GM19328 (cell line): ENCODE measurements around the gene SPAG8.

Source experiments
- ATAC-seq: cut with Tn5 transposase; IDR thresholded peaks from one replicate; pipeline ENCODE4 v1.9.1; 2021; ENCODE audit warnings: mild to moderate bottlenecking, moderate library complexity; ENCODE audit not compliant: unreplicated experiment

SPAG8 gene

DNA sequence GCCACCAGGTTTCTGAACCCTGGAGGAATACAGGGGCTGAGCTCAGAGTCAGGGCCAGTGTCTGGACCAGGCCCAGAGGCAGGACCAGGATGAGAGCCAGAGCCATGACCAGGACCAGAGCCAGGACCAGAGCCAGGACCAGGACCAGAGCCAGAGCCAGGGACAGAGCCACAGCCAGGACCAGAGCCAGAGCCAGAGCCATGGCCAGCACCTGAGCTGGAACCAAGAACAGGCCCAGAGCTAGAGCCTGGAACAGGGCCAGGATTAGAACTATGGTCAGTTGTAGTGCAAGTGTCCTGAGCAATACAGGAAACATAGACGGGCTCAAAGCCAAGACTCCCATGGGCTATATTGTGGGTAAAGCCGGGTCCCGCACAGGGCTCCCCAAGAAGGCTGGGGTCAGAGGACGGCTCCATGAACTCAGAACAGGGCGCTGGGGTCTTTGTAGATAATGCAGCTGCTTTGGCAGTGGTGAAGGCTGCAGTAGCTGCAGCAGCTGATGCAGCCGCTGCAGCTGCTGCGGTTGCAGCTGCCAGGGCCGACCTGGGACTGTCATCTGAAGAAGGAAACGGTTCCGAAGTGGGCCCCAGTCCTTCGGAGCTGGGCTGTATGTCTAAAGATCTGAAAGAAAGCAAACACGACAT is 559 bp downstream of the SPAG8 start:
- no peak for ATAC-seq

DNA sequence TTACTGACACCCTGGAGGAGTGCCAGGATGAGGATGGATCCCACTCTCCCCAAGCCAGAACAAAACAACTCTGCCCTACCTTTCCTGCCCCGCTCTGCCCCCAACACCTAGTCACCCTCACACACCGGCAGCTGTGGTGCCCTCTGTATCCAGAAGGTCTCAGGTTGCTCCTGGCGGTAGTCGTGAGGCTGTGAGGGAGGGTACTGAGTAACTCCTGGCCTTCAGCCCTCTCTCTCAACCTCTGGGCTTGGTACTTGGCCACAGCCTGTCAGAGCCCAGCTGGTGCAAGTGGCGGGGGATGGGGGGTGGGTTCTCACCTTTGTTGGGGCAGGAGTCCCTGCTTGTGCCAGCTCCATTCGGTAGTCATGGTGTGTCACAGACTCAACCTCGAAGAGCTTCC is 1.9 kb downstream of the SPAG8 start:
- no peak for ATAC-seq

DNA sequence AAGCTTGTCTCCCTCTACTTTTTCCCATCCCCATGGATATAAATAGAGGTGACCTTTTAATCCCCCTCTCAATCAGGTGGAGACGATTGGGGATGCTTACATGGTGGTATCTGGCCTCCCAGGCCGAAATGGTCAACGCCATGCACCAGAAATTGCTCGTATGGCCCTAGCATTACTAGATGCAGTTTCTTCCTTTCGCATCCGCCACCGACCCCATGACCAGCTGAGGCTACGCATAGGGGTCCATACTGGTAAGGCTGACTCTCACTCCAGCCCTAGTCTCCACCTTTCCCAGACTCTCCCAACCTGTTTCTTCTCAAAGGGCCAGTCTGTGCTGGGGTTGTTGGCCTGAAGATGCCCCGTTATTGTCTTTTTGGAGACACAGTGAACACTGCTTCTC is 3.6 kb downstream of the SPAG8 start:
- ATAC-seq: no peak

DNA sequence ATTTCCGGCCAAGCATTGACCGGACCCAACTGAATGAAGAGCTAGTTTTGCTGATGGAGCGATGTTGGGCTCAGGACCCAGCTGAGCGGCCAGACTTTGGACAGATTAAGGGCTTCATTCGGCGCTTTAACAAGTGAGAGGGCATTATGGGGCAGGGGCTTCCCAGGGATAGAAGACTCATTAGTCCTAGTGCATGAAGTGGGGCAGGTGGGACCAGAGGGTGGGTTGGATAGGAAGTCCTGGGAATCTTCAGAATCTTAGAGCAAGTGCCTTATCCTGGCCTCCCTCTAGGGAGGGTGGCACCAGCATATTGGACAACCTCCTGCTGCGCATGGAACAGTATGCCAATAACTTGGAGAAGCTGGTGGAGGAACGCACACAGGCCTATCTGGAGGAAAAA is 6.0 kb downstream of the SPAG8 start:
- ATAC-seq: no peak

DNA sequence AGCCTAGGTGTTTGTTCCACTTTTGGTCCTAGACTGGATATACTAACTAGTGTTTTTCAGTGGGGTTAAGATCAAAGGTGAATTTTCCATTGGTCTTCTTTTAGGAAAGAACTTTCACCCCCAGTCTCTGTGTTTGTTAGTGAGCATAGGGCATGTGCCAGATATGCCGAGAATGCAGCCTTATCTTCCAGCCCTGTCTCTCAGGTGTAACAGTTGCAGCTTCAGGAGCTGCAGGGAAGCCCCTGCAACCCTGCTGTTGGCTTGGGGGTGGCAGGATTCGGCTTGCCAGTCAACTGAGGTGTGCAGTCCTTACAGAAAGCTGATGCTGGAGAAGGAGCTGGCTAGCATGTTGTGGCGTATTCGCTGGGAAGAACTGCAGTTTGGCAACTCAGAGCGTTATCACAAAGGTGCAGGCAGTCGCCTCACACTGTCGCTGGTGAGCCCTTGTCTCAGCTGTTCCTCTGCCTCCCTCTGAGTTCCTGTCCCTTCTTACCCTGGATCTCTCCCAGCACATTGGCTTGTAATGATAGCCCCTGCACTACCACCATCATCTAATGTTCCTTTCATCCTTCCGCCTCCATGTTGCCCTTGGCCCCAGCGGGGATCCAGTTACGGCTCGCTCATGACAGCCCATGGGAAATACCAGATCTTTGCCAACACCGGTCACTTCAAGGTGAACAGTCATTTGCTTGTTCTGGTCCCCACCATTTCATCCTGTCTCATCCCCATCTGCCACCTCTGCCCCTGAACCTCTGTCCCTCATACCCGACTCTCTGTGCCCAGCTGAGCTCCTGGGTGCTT is 10.5 kb downstream of the SPAG8 start:
- no peak for ATAC-seq

DNA sequence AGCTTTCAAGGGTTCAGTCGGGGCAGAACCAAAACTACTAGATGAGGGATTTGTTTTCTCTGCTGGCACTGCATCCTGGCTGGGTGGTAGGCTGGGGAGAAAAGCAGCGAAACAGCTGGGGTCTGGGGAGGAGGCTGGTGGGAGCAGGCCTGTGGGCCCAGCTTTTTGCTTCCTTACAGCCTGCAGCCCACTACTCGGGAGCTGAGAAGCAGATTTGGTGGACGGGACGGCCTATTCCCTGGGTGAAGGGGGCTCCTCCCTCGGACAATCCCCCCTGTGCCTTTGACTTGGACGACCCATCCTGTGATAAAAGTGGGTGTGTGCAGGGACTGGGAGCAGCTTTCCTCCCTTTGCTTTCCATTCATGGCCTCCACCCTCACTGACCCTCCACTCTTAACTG is 11.5 kb downstream of the SPAG8 start:
- no peak for ATAC-seq

DNA sequence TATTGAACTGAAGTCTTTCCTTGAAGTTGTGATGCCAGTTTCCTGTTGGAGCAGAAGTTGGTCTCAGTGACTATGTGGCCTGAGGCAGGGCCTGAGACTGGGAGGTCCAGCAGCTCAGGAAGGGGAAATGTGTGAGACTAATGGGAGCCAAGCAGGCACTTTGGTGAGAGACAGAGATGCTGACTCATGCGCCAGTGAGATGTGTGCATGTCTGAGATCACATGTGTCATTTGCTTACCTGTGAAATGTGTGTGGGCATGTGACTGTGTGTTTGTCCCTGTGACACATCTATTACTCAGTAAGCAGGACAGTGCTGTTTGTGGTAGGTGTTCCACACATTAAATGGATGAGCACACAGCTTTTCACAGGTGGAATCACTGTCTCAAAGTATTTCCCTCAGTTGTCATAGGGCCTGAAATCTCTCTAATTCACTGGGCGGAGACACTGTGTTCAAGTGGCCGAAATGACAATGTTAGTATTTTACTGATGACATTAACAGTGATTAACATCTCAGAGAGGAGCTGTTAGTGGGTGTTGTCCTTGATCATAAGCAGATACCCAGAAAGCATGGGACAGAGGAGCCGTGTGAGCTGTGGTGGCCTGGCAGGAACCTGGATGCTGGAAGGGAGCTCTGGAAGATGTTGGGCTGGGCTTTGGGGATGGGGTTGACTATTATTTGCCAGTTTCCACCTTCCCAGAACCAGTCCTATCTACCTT is 13.2 kb downstream of the SPAG8 start:
- no peak for ATAC-seq

DNA sequence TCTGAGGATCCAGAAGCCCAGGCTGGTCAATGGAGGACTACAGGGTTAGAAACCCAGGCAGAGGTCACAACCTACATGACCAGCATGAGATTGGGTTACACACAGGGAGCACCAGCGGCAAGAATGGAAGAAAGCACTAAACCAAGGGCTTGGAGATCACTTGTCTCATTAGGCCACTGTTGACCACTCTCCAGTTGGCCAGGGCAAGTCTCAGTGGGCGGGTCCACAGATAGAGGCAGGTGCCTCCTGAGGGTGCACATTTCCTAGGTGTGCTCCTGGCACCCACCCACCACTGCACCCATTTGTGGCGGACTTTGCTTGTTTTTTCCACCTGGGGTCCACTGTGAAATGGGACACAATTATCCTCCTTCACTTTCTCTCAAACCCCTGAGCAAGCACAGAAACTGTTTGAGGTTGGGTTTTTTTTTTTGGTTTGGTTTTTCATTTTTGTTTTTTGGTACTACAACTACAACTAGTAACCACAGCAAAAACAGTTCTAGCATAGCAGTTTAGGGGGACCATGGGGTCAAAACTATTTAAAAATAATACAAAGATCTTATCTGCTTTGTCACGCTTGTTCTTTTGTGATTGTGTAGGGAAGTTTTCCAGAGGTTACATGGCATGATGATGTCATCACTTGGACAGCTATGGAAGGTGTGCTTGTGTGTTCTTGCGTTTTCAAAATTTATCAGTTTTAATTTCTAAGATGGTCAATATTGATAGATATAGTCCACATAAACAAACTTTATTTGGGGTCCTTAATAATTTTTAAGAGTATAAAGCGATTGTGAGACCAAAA is 14.6 kb downstream of the SPAG8 start:
- no peak for ATAC-seq

DNA sequence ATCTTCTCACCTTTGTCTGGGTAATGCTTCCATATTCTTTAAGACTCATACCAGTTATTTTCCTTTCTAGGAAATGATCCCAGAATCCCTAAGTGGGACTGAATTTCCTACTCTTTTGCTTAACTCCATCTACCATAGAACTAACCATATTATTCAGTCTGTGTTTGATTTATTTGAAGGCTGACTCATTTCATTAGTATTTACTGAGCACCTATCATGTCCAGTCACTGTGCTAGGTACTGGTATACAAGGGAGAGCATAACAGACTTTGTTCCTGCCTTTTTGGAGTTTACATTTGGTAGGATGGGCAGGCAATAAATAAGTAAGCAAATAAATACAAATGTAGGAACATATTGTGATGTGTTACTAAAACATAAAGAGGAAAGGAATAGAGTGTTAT is 16.4 kb downstream of the SPAG8 start:
- ATAC-seq: no peak

DNA sequence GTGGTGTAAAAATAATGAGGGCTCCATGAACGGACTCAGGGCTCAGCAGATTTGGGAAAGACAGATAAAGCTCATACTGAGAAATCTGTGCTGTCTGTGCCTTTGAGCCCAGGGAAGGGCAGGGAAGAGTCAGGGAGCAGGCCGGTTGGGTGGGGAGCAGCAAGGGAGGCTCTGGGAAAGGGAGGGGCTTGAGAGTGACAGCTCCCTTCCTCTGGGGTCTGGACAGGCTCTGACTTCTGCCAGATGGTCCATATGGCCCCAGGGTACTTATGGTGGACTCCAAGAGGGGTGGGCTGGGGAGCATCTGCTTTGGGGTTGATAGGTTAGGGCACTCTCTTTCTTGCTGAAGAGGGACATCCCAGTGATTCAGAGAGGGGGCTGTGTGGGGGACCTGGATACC is 18.6 kb downstream of the SPAG8 start:
- no peak for ATAC-seq

DNA sequence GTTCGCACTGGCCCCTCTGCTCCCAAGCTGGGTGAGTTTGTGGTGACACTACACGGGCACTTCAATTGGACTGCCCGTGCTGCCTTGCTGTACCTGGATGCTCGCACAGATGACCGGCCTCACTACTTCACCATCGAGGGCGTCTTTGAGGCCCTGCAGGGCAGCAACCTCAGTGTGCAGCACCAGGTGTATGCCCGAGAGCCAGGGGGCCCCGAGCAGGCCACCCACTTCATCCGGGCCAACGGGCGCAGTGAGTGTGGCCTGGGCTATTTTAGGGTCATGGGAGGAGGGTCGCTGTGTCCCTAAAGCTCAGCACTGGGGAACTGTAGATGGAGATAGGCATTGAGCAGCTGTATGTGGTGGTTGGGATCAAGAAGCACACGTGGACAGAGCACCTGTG is 19.2 kb downstream of the SPAG8 start:
- ATAC-seq: no peak

DNA sequence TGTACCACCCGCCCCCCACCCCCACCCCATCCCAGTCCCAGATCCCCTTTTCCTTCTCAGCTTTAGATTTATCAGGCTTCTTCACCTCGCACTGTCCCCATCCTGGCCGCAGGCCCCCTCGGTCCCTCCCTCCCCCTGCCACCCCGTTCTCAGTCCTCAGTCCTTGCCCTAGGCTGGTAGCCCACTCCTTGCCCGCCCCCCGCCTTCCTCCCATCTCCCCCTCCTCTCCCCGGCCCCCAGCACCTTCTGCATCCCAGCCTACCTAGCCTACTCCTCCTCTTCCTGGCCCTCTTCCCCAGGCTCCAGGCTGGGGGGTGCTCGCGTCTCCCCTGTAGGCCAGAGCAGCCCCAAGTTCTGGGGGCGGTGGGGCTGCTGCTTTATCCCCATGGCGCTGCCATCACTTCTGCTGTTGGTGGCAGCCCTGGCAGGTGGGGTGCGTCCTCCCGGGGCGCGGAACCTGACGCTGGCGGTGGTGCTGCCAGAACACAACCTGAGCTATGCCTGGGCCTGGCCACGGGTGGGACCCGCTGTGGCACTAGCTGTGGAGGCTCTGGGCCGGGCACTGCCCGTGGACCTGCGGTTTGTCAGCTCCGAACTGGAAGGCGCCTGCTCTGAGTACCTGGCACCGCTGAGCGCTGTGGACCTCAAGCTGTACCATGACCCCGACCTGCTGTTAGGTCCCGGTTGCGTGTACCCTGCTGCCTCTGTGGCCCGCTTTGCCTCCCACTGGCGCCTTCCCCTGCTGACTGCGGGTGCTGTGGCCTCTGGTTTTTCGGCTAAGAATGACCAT is 19.8 kb downstream of the SPAG8 start:
- ATAC-seq: no peak

DNA sequence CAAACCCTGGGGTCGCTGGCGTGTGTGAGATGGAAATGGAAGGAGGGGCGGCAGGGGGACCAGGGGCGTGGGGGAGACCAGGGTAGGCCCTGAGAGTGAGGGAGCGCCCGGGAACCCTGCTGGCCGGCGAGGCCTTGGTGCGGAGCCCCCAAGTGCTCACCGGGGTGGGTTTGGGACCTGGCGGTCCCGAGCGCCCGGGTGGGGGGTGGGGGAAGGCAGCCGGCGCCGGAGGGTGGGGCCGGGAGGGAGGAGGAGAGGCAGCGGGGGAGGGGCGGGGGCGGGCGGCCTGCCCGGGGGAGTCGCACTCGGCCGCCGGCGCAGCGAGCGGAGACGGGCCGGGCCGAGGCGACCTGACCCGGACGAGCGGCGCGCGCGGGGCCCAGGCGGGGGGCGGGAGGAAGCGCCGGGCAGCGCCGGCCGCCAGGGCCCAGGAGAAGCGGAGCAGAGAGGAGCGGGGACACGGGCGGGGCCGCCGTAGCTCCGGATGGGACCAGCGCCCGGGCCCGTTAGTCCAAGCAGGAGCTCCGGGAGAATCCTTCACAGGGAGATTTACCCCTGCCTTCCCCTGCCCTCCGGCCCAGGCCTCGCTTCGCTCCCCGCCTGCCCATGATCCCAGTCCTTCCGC is 20.7 kb downstream of the SPAG8 start, which contains the start of gene NPR2:
TSS of gene NPR2 (plus strand) at position 295 of the 625 bp plus-strand sequence. CDS start 818 bp downstream, outside the sequence.
- ATAC-seq: no peak

DNA sequence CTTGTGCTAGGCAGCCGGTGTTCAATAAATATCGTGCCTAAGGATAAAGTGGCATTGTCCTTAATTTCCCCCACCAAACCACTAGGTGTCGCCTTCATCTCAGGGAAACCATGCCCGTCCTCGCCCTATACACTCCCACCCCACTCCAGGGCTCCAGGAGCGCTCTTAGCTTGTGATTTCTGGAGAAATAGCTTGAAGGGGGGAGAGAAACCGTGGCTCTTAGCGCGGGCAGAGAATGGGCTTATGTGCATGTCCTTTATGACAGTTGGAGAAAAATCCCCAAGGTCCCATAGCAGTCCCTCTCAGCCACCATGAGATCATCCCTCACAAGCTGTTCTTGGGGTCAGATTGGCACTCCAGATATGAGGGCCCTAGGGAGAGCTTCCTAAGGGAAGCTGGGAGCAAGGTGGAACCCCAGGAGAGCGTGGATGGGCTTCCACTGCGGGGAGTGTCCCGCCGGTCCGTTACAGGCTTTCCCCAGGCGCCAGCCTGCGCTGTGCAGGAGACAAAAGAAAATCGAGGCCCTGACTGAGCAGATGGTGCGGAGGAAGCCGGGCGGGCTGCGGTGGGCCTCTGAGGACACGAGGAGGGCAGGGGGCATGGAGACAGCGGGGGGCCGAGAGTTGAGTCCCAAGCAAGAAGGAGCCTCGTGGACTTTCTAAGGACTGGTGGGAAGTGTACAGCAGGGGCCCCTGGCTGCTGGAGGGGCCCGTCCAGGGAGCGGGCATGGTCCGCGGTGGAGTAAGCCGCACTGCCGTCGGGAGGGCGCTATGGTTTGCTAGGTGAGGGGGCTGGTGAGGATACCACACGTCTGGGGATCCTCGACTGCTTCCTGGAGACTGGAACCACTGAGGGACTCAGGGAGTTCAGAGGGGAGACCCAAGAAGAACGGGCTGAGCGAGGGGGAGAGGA is 21.4 kb downstream of the SPAG8 start:
- no peak for ATAC-seq

DNA sequence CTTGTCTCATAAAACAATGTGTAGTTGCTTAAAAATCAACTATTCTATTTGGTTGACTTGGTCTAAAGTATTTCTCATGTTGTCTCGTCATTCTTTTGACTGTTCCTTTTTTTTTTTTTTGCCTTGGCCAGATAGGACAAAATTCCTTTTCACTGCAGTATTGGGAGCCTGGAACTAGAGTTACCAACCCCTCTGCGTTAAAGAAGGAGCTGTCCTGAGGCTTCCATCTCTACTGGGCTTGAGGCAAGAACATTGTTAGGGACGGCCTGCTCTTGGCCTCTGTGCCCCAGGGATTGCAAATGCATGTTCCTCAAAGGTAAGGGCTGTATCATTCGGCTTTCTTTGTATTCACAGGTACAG is 22.1 kb downstream of the SPAG8 start:
- ATAC-seq: no peak

DNA sequence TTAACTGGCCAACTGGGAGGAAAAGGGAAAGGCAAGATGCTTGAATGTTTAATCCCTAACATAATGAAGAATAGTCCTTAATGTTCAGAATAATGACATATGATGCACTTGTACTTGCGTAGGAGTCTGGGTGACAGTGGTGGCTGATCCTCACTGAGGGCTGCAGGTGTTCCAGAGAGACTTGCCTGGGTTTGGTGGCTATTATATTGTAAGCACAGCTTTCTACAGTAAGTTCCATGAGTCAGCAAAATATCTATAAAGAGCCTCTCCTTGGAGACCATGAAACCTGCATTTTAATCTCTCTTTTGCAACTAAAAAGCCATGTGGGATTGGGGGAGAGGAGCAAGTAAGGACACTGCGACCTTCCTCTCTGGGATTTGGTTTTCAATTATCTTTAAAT is 22.5 kb downstream of the SPAG8 start:
- no peak for ATAC-seq

DNA sequence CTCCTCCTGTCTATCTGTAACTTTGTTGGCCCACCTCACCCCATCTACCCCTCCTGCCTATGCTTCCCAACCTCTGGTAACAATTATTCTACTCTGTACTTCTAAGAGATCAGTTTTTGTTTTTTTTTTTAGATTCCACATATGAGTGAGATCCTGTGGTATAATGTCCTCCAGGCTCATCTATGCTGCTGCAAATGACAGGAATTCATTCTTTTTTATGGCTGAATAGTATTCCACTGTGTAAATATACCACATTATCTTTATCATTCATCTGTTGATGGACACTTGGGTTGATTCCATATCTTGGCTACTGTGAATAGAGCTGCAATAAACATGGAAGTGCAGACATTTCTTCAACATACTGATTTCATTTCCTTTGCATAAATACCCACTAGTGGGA is 28.6 kb downstream of the SPAG8 start:
- no peak for ATAC-seq

DNA sequence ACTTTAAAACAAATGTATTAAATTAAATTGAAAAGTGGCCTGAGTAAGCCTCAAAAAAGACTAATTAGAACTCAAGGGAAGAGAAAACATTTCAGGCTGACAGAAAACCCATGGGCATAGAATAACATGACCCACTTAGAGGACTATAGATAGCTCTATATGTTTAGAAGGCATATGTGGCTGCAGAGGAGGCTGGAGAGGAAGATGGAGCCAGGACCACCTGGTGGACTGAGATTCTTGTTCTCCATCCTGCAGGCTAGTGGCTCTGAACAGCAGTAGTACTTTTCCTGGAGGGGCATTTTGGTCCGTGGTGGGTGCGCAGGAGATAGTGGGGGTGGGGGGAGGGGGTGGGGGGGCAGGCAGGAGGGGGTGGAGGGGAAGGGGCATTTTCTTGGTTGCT is 31.0 kb downstream of the SPAG8 start:
- ATAC-seq: no peak

DNA sequence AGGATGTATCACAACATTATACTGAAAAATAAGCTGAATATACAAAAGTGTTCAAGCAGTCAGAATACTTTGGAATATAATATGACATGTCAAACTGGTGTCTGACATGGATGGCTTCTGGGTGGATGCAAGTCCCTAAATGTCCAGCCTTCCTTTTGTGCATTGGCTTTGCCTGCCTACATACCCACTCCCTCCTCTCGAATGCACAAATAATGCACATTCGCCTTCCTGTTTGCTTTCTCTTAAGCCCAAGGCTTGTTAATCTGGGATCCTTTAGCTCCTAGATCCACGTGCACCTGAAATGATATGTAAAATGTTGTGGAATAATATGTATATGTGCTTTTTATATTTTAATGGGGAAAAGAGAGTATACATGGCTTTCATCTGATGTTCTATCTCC is 33.6 kb downstream of the SPAG8 start:
- no peak for ATAC-seq
